ENCODE measurements around the gene STXBP6.

The STXBP6 gene

GRCh38 chr14:25067600-25067999 is 17.7 kb upstream of the STXBP6 start:
- DNase-seq (ENCODE audit: low spot score in 2 of 2) (no peak), ATAC-seq (no peak)
- H3K27ac Mint-ChIP-seq = no peak overlapping the region
- no peaks in the 10 kb centered on the region for H3K4me1 Mint-ChIP-seq
- H3K9me3 Mint-ChIP-seq = no peaks in the 10 kb centered on the region
- no peak overlapping the region for H3K4me3 Mint-ChIP-seq
- H3K36me3 Mint-ChIP-seq = no peaks in the 10 kb centered on the region

- Mint-ChIP-seq H3K27ac (no peak overlapping the region), H3K9me3 (no peaks in the 10 kb centered on the region), H3K36me3 (no peaks in the 10 kb centered on the region), H3K4me3 (no peak overlapping the region), H3K4me1 (no peaks in the 10 kb centered on the region)
- ATAC-seq = no peak
- no peak for DNase-seq (ENCODE audit: low spot score in 2 of 2)
Observed at GRCh38 chr14:25062022-25062321, 12.0 kb upstream of the STXBP6 start.

- no peaks in the 10 kb centered on the region for H3K9me3 Mint-ChIP-seq
Observed at GRCh38 chr14:25056688-25057078, 6.7 kb upstream of the STXBP6 start.

GRCh38 chr14:25055992-25056687 is 6.2 kb upstream of the STXBP6 start:
- no peak for ATAC-seq
- Mint-ChIP-seq H3K27ac (no peak overlapping the region), H3K36me3 (no peaks in the 10 kb centered on the region), H3K4me1 (no peaks in the 10 kb centered on the region), H3K9me3 (no peaks in the 10 kb centered on the region), H3K4me3 (no peak overlapping the region)
- DNase-seq (ENCODE audit: low spot score in 2 of 2) = no peak

More at GRCh38 chr14:25056688-25057078, 6.7 kb upstream of the STXBP6 start:
- Mint-ChIP-seq H3K4me3 (no peak overlapping the region), H3K27ac (no peak overlapping the region), H3K4me1 (no peaks in the 10 kb centered on the region), H3K36me3 (no peaks in the 10 kb centered on the region)
- DNase-seq (ENCODE audit: low spot score in 2 of 2) = no peak
- no peak for ATAC-seq

- DNase-seq (ENCODE audit: low spot score in 2 of 2) (no peak), ATAC-seq (no peak)
- no peak overlapping the region for H3K27ac Mint-ChIP-seq
- H3K4me1 Mint-ChIP-seq = no peaks in the 10 kb centered on the region
- no peak overlapping the region for H3K4me3 Mint-ChIP-seq
- H3K36me3 Mint-ChIP-seq = no peaks in the 10 kb centered on the region
- H3K9me3 Mint-ChIP-seq = no peaks in the 10 kb centered on the region
Observed at GRCh38 chr14:25055005-25055404, 5.1 kb upstream of the STXBP6 start.

GRCh38 chr14:25053585-25053984 is 3.6 kb upstream of the STXBP6 start:
- Mint-ChIP-seq H3K27ac (no peak overlapping the region), H3K9me3 (no peaks in the 10 kb centered on the region), H3K4me3 (no peak overlapping the region), H3K4me1 (peaks cover 6% of the 10 kb centered on the region), H3K36me3 (no peaks in the 10 kb centered on the region)
- DNase-seq (ENCODE audit: low spot score in 2 of 2) (no peak), ATAC-seq (no peak)

- ATAC-seq (no peak), DNase-seq (ENCODE audit: low spot score in 2 of 2) (no peak)
- H3K4me3 Mint-ChIP-seq = no peak overlapping the region
- peaks cover 10% of the 10 kb centered on the region for H3K4me1 Mint-ChIP-seq
- no peak overlapping the region for H3K27ac Mint-ChIP-seq
- H3K36me3 Mint-ChIP-seq = no peaks in the 10 kb centered on the region
- no peaks in the 10 kb centered on the region for H3K9me3 Mint-ChIP-seq
Observed at GRCh38 chr14:25052921-25053320, 3.0 kb upstream of the STXBP6 start.

GRCh38 chr14:25052385-25052784 is 2.4 kb upstream of the STXBP6 start:
- Mint-ChIP-seq H3K27ac (no peak overlapping the region), H3K4me3 (no peak overlapping the region)
- no peak for ATAC-seq

GRCh38 chr14:25050269-25051150 is 563 bp upstream of the STXBP6 start:
- no peaks in the 10 kb centered on the region for H3K36me3 Mint-ChIP-seq
- H3K9me3 Mint-ChIP-seq = no peaks in the 10 kb centered on the region
- peak overlapping the region; percentile 48 for H3K4me3 Mint-ChIP-seq
- no peak for ATAC-seq
- DNase-seq (ENCODE audit: low spot score in 2 of 2) = no peak
- H3K4me1 Mint-ChIP-seq = peaks cover 10% of the 10 kb centered on the region
- H3K27ac Mint-ChIP-seq = no peak overlapping the region

More at GRCh38 chr14:25052385-25052784, 2.4 kb upstream of the STXBP6 start:
- H3K36me3 Mint-ChIP-seq = no peaks in the 10 kb centered on the region
- H3K9me3 Mint-ChIP-seq = no peaks in the 10 kb centered on the region
- H3K4me1 Mint-ChIP-seq = peaks cover 10% of the 10 kb centered on the region
- DNase-seq (ENCODE audit: low spot score in 2 of 2) = no peak

- Mint-ChIP-seq H3K36me3 (no peaks in the 10 kb centered on the region), H3K4me3 (peak overlapping the region; percentile 46), H3K4me1 (peaks cover 10% of the 10 kb centered on the region), H3K27ac (no peak overlapping the region), H3K9me3 (no peaks in the 10 kb centered on the region)
- DNase-seq (ENCODE audit: low spot score in 2 of 2) = no peak
- ATAC-seq = no peak
Observed at GRCh38 chr14:25049093-25049567, 817 bp downstream of the STXBP6 start.

- no peaks in the 10 kb centered on the region for H3K9me3 Mint-ChIP-seq
- ATAC-seq (no peak), DNase-seq (ENCODE audit: low spot score in 2 of 2) (no peak)
- peak overlapping the region; percentile 46 for H3K4me3 Mint-ChIP-seq
- H3K4me1 Mint-ChIP-seq = peaks cover 10% of the 10 kb centered on the region
- no peak overlapping the region for H3K27ac Mint-ChIP-seq
- no peaks in the 10 kb centered on the region for H3K36me3 Mint-ChIP-seq
Observed at GRCh38 chr14:25048170-25049016, 1.6 kb downstream of the STXBP6 start.

GRCh38 chr14:25046301-25046943 is 3.5 kb downstream of the STXBP6 start:
- H3K4me3 Mint-ChIP-seq = no peak overlapping the region
- no peak for ATAC-seq

GRCh38 chr14:25044106-25044698 is 5.7 kb downstream of the STXBP6 start:
- Mint-ChIP-seq H3K4me3 (no peak overlapping the region), H3K4me1 (peaks cover 10% of the 10 kb centered on the region), H3K9me3 (no peaks in the 10 kb centered on the region), H3K27ac (no peak overlapping the region), H3K36me3 (no peaks in the 10 kb centered on the region)
- ATAC-seq (no peak), DNase-seq (ENCODE audit: low spot score in 2 of 2) (no peak)

More at GRCh38 chr14:25046301-25046943, 3.5 kb downstream of the STXBP6 start:
- no peaks in the 10 kb centered on the region for H3K36me3 Mint-ChIP-seq
- H3K9me3 Mint-ChIP-seq = no peaks in the 10 kb centered on the region
- no peak for DNase-seq (ENCODE audit: low spot score in 2 of 2)
- H3K4me1 Mint-ChIP-seq = peaks cover 10% of the 10 kb centered on the region
- H3K27ac Mint-ChIP-seq = no peak overlapping the region

GRCh38 chr14:25042362-25043299 is 7.3 kb downstream of the STXBP6 start:
- no peaks in the 10 kb centered on the region for H3K4me1 Mint-ChIP-seq
- H3K27ac Mint-ChIP-seq = no peak overlapping the region
- H3K4me3 Mint-ChIP-seq = no peak overlapping the region
- DNase-seq (ENCODE audit: low spot score in 2 of 2) = no peak
- no peak for ATAC-seq
- no peaks in the 10 kb centered on the region for H3K36me3 Mint-ChIP-seq
- no peaks in the 10 kb centered on the region for H3K9me3 Mint-ChIP-seq
